Esophagus muscularis mucosa (tissue), 3 donors: ENCODE measurements around the gene SESTD1.

ENCODE experiments used
- POLR2AphosphoS5 ChIP-seq, 2 donors: sonication (generic); formaldehyde crosslinking; IDR thresholded peaks; one replicate each; pipeline ENCODE4 v1.6.1; 2017; ENCODE audit warnings: antibody characterized with exemption in 2 of 2
- TF ChIP-seq, protein P1 (sequence below), 3 experiments: fragments of 200-600 bp in 2 of 3; fragments of 450-650 bp in 1 of 3; sonication (generic) in 2 of 3; IDR thresholded peaks; one replicate each; pipeline ENCODE4 v1.5.1; 2017 to 2019; ENCODE audit warnings: antibody characterized with exemption in 3 of 3, mild to moderate bottlenecking in 2 of 3, moderate library complexity in 1 of 3

DNA sequence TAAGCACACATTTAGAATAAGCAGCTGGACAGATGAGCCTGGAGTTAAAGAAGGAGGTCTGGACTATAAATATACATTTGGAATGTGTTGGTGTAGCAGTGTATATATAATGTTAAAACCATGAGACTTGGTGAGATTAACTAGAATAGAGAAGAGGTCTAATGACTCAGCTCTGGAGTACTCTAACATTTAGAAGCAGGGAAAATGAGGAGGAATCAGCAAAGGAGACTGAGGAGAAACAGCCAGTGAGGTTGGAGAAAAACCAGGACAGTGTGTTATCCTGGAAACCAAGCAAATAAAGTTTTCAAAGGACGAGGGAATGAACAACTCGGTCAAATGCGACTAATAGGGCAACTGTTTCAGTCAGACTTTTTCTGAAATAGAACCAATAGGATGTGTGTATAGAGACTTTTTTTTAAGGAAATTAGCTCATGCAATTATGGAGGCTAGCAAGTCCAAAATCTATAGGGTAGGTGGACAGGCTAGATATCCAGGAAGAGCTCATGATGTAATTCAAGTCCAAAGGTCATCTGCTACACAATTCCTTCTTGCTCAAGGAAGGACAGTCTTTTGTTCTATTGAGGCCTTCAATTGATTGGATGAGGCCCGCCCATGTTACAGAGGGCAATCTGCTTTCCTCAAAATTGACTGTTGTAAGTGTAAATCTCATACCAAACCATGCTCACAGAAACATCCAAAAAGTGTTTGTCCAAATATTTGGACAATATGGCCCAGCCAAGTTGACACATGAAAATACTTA is 10.8 kb upstream of the SESTD1 start:
- TF ChIP-seq POLR2AphosphoS5 (IDR thresholded peaks at IDR 0.05): no peak
- TF ChIP-seq, protein P1, sequence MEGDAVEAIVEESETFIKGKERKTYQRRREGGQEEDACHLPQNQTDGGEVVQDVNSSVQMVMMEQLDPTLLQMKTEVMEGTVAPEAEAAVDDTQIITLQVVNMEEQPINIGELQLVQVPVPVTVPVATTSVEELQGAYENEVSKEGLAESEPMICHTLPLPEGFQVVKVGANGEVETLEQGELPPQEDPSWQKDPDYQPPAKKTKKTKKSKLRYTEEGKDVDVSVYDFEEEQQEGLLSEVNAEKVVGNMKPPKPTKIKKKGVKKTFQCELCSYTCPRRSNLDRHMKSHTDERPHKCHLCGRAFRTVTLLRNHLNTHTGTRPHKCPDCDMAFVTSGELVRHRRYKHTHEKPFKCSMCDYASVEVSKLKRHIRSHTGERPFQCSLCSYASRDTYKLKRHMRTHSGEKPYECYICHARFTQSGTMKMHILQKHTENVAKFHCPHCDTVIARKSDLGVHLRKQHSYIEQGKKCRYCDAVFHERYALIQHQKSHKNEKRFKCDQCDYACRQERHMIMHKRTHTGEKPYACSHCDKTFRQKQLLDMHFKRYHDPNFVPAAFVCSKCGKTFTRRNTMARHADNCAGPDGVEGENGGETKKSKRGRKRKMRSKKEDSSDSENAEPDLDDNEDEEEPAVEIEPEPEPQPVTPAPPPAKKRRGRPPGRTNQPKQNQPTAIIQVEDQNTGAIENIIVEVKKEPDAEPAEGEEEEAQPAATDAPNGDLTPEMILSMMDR (IDR thresholded peaks at IDR 0.05): no peak
